A549 (cell line): ENCODE results near the gene ZBTB47.

Source experiments
- CHD2 ChIP-seq: fragments of 150-350 bp; IDR thresholded peaks from 2 replicates; pipeline ENCODE4 v1.6.1; 2014; ENCODE audit warnings: low read length; ENCODE audit not compliant: partially characterized antibody
- CTCF ChIP-seq: fragments of >200 bp; sonication (Bioruptor Twin); formaldehyde crosslinking; IDR thresholded peaks from 3 replicates; pipeline ENCODE4 v1.5.1; 2016
- EHMT2 ChIP-seq: fragments of 200-600 bp; sonication (generic); IDR thresholded peaks from 2 replicates; pipeline ENCODE4 v1.6.1; 2016; ENCODE audit warnings: antibody characterized with exemption, low read depth, mild to moderate bottlenecking, moderate library complexity
- EP300 ChIP-seq, 2 experiments: fragments of >200 bp; sonication (Bioruptor Twin); formaldehyde crosslinking; IDR thresholded peaks; 2 replicates in 1 of 2; 3 replicates in 1 of 2; pipeline ENCODE4 v1.6.1; 2016 to 2017
- HDAC2 ChIP-seq: fragments of 200-600 bp; sonication (generic); IDR thresholded peaks from 2 replicates; pipeline ENCODE4 v1.6.1; 2016
- KDM1A ChIP-seq: fragments of 200-600 bp; sonication (generic); IDR thresholded peaks from 2 replicates; pipeline ENCODE4 v1.6.1; 2016; ENCODE audit warnings: low read depth, mild to moderate bottlenecking
- MAX ChIP-seq: IDR thresholded peaks from 2 replicates; pipeline ENCODE4 v1.6.1; 2012
- NR3C1 ChIP-seq: fragments of >200 bp; sonication (Bioruptor Twin); formaldehyde crosslinking; IDR thresholded peaks from 3 replicates; pipeline ENCODE4 v1.6.1; 2017
- POLR2A ChIP-seq: IDR thresholded peaks from 2 replicates; pipeline ENCODE4 v1.6.1; 2012; ENCODE audit warnings: mild to moderate bottlenecking, low read length
- RAD21 ChIP-seq, 2 experiments: fragments of >200 bp in 1 of 2; sonication (Bioruptor Twin) in 1 of 2; formaldehyde crosslinking in 1 of 2; IDR thresholded peaks in 1 of 2; conservative IDR thresholded peaks in 1 of 2; 2 replicates in 1 of 2; 3 replicates in 1 of 2; pipeline ENCODE4 v1.6.1; 2012 to 2018; ENCODE audit warnings: inconsistent platforms in 1 of 2
- RARB ChIP-seq: fragments of 250-450 bp; sonication (Bioruptor Pico); IDR thresholded peaks from 2 replicates; pipeline ENCODE4 v1.8.0; 2021; ENCODE audit warnings: mild to moderate bottlenecking, moderate library complexity
- SMC3 ChIP-seq: fragments of >200 bp; sonication (Bioruptor Twin); formaldehyde crosslinking; IDR thresholded peaks from 3 replicates; pipeline ENCODE4 v1.6.1; 2018; ENCODE audit warnings: inconsistent platforms
- ZFP36 ChIP-seq: fragments of 450-650 bp; IDR thresholded peaks from 2 replicates; pipeline ENCODE4 v1.6.1; 2014; ENCODE audit warnings: borderline replicate concordance; ENCODE audit not compliant: partially characterized antibody
- TF ChIP-seq, protein P1 (sequence below): IDR thresholded peaks from 2 replicates; pipeline ENCODE4 v1.6.1; 2012

GRCh38 chr3:42688487-42689420, 35.3 kb downstream of the ZBTB47 start:
- no peak for TF ChIP-seq CTCF
- no peak for TF ChIP-seq POLR2A
- no peak for TF ChIP-seq RARB (CRISPR knock-in tag)
- no peak for TF ChIP-seq RAD21 (conservative IDR thresholded peaks at IDR 0.05 in 1 of 2, IDR thresholded peaks at IDR 0.05 in 1 of 2)
- TF ChIP-seq KDM1A, result no peak
- no peak for TF ChIP-seq CHD2
- no peak for TF ChIP-seq SMC3
- TF ChIP-seq HDAC2, result no peak
- TF ChIP-seq NR3C1, result no peak
- TF ChIP-seq ZFP36, result no peak
- TF ChIP-seq MAX, result no peak
- no peak for TF ChIP-seq EHMT2
- no peak for TF ChIP-seq EP300 (IDR thresholded peaks at IDR 0.05)
- TF ChIP-seq, protein P1, sequence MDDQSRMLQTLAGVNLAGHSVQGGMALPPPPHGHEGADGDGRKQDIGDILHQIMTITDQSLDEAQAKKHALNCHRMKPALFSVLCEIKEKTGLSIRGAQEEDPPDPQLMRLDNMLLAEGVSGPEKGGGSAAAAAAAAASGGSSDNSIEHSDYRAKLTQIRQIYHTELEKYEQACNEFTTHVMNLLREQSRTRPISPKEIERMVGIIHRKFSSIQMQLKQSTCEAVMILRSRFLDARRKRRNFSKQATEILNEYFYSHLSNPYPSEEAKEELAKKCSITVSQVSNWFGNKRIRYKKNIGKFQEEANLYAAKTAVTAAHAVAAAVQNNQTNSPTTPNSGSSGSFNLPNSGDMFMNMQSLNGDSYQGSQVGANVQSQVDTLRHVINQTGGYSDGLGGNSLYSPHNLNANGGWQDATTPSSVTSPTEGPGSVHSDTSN, result no peak
